GM18907 (cell line): ENCODE data around the gene SGK1.

Source experiments
- ATAC-seq: cut with Tn5 transposase; IDR thresholded peaks from one replicate; pipeline ENCODE4 v1.9.1; 2021; ENCODE audit warnings: mild to moderate bottlenecking, moderate library complexity; ENCODE audit not compliant: unreplicated experiment

The SGK1 gene

DNA sequence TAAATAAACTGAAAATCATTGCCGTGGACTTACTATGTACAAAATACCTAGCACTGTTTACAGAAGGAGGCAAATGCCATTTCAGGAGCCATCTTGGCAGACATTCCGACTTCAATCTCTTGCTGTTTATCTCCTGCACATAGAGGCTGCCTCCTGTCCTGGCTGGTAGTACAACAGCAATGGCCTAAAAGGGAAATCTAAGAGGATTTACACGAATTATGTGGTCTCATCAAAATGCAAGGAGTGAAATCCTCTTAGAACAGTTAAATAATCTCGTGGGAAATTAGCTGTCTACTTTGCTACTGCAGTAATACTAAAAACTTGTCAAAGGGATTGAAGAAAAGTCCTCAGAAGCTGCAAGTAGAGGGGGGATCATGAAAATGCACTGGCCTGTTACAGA, 183.3 kb downstream of the SGK1 start:
- ATAC-seq = no peak

DNA sequence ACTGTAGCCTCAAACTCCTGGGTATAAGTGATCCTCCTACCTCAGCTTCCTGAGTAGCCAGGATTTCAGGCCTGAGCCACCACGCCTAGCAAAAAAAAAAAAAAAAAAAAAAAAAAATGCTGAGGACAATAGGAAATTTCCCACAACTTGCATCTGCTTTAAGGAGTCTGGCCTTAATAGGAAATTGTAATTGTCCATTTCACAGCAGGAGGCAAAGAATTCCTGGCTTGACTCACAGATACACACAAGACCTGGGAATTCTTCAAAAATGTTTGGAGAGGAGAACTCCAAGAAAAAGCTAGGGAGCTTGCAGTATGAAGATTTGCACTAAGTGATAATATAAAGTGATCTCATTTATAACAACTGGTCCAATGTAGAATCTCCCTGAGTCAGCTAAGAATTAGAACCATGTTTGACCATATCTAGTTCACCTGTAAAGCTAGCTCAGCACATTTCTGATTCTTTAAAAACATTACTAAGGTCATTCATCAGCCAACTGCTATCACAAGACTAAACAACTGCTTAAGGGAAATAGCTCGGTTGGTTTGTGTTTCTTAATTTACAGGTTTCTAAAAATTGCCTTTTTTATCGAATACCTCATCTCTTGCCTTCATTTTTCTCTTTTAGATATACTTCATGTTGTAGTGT, 185.3 kb downstream of the SGK1 start:
- no peak for ATAC-seq

DNA sequence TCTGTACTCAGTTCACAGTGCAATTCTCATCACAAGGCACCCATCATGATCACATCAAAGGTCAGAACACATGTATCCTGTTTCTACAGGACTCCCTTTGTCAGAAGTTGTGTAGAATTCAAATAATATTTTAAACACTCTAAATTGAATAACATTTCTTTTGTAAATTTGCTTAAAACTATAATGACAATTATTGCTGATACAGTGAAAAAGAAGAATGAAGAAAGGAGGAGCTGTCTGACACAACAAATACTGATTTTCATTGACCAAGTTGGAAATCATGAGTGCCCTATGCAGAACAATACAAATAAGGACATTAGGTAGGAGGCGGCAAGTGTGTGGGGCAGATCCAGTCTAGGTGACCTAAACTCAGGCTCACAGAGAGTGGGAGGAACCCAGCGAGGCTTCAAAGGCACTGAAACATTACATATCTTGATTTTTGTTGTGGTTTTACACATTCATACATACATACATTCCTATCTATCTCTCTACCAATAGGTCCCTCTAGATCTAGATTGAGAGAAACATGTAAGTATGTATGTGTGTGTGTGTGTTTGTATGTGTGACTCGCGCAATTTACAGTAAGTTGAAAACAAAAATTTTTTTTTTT, 186.3 kb downstream of the SGK1 start:
- no peak for ATAC-seq

DNA sequence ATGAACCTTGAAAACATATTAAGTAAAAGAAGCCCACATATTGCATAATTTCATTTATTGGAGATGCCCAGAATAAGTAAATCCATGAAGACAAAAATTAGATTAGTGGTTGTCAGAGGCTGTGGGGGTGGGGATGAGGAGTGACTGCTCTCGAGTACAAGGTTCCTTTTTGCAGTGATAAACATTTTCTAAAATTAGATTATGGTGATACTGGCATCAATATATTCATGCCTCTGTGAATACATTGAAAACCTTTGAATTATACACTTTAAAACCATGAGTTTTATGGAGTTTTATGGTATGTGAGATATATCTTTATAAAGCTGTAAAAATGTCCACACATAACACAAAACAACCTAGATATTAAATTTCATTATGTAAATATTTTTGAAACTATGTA, 189.8 kb downstream of the SGK1 start:
- no peak for ATAC-seq

DNA sequence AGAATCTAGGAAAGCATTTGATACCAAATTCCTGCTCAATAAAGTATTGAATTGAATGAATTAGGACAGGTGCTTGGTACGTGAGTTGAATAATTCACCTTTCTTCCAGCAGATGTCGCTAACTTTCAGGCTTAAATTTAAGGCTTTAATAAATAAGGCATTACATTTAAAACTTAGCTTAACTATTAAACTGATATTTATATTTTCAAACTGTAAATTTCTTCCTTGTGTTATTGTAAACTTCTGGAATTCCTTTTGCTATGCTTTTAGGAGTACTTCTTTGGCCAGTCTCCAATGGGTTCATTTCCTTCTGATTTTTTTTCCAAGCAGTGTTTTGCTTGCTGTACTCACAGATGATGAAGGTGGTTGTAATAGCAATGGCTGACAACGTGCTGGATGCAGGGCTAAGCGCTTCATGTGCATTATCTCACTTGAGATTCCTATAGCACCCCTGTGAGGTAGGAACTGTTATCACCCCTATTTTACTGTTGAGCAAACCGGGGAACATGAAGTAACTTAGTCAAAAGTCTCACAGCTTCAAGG, 194.2 kb downstream of the SGK1 start:
- ATAC-seq = no peak

DNA sequence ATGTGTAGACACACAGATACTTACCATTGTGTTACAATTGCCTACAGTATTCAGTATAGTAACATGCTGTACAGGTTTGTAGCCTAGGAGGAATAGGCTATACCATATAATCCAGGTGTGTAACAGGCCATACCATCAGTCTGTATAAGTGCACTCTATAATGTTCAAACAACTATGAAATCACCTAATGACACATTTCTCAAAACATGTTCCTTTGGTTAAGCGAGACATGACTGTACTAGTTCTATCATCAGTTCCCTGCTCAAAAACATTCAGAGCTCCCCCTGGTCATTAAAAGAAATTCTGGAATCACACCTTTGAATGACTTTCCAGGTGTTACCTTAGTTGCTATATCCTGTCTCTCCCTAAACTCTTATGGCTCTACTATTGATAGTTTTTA, 195.1 kb downstream of the SGK1 start:
- no peak for ATAC-seq

DNA sequence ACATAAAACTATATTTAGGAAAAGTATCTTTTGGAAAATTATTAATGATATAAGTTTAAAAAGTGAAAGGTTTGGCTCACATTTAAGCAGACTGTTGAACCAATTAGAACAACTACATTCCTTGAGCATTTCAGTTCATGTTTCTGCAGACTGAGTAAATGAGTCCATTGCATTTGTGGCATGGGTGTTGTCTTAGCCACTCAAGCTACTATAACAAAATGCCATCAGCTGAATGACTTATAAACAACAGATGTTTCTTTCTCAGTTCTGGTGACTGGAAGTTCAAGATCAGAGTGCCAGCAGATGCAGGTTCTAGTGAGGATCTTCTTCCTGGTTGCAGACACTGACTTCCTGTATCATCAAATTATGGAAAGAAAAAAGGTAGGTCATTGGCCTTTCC, 198.4 kb downstream of the SGK1 start:
- no peak for ATAC-seq
